ACC112 (cell line): ENCODE results near the gene LTBP4.
"Not testable (repeated sequence)": the region's sequence is repeated elsewhere in the genome, so short reads cannot be mapped to it uniquely, and the experiment has no call there.

Experiments used
- H2AFZ ChIP-seq: fragments of 200-600 bp; sonication (generic); one replicate; pipeline ENCODE4 v1.6.0; 2017; ENCODE audit warnings: antibody characterized with exemption, low read length; ENCODE audit not compliant: unreplicated experiment
- H3K27ac ChIP-seq: fragments of 200-600 bp; sonication (generic); 2 replicates; pipeline ENCODE4 v1.5.1; 2014; ENCODE audit warnings: low read depth, mild to moderate bottlenecking, antibody characterized with exemption, low read length, moderate library complexity
- H3K27me3 ChIP-seq: fragments of 200-600 bp; sonication (generic); 2 replicates; pipeline ENCODE4 v1.6.1; 2014; ENCODE audit warnings: mild to moderate bottlenecking, antibody characterized with exemption, low read length, moderate library complexity, mixed read lengths; ENCODE audit not compliant: insufficient read depth
- H3K36me3 ChIP-seq: fragments of 200-600 bp; sonication (generic); 2 replicates; pipeline ENCODE4 v1.6.1; 2016; ENCODE audit warnings: mild to moderate bottlenecking, antibody characterized with exemption, low read length, moderate library complexity, mixed read lengths; ENCODE audit not compliant: insufficient read depth
- H3K4me1 ChIP-seq: fragments of 200-600 bp; sonication (generic); one replicate; pipeline ENCODE4 v1.6.1; 2016; ENCODE audit warnings: low read length, mixed read lengths; ENCODE audit not compliant: insufficient read depth, unreplicated experiment, control insufficient read depth
- H3K4me3 ChIP-seq: fragments of 200-600 bp; sonication (generic); 2 replicates; pipeline ENCODE4 v1.5.1; 2014; ENCODE audit warnings: mild to moderate bottlenecking, low read depth, low read length
- H3K79me2 ChIP-seq: fragments of 200-600 bp; sonication (generic); one replicate; pipeline ENCODE4 v1.6.0; 2016; ENCODE audit warnings: low read length; ENCODE audit not compliant: control insufficient read depth, unreplicated experiment, insufficient read depth

LTBP4 gene

DNA sequence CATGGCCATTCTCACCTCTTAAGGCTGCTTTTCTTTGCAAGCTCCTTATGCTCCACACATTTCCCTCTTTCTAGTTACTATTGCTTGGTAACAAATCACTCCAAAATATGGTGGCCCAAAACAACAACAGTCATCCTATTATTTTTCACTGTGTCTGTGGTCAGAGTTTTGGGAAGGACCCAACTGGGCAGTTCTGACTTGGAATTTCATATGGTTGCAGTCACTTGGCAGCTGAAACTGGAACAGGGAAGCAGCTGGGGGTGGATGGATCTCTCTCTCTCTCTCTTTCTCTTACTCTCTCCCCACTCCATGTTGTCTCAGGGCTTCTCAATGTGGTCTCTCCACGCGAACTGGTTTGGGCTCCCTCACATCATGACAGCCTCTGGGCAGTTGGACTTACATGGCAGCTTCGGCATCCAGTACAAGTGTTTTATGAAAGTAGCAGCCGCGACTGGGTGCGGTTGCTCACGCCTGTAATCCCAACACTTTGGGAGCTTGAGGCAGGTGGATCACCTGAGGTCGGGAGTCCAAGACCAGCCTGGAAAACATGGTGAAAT is 49.7 kb downstream of the LTBP4 start:
- no peak overlapping the region for H3K4me3 ChIP-seq
- no peaks in the 10 kb centered on the region for H3K27me3 ChIP-seq
- no peak overlapping the region for H3K27ac ChIP-seq
- H2AFZ ChIP-seq: no peak overlapping the region
- H3K79me2 ChIP-seq: no peaks in the 10 kb centered on the region
- no peaks in the 10 kb centered on the region for H3K36me3 ChIP-seq
- peaks cover 15% of the 10 kb centered on the region for H3K4me1 ChIP-seq

DNA sequence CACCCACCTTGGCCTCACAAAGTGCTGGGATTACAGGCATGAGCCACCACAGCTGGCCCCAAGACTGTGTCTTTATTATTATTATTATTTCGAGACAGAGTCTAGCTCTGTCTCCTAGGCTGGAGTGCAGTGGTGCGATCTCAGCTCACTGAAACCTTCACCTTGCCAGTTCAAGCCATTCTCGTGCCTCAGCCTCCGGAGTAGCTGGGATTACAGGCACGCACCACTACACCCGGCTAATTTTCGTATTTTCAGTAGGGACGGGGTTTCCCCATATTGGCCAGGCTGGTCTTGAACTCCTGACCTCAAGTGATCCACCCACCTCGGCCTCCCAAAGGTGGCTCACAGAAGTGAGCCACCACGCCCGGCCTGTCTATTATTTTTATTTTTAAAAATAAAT is 51.1 kb downstream of the LTBP4 start:
- peaks cover 10% of the 10 kb centered on the region for H3K4me1 ChIP-seq
- not testable (repeated sequence) for H3K4me3 ChIP-seq, H2AFZ ChIP-seq, H3K27ac ChIP-seq, H3K36me3 ChIP-seq, H3K27me3 ChIP-seq, H3K79me2 ChIP-seq

DNA sequence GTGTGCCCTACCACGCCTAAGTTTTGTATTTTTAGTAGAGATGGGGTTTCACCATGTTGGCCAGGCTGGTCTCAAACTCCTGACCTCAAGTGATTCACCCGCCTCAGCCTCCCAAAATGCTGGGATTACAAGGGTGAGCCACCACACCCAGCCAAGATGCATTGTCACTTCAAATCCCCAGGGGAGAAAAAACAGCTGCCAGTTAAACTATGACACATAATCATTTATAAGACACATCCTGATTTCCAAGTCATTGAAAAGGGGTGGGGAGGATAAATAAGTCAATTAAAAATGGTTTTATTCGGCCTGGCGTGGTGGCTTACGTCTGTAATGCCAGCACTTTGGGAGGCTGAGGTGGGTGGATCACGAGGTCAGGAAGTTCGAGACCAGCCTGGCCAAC is 54.5 kb downstream of the LTBP4 start:
- H3K27me3 ChIP-seq, H3K36me3 ChIP-seq, H3K4me3 ChIP-seq, H2AFZ ChIP-seq, H3K79me2 ChIP-seq, H3K27ac ChIP-seq: not testable (repeated sequence)
- peaks cover 10% of the 10 kb centered on the region for H3K4me1 ChIP-seq

DNA sequence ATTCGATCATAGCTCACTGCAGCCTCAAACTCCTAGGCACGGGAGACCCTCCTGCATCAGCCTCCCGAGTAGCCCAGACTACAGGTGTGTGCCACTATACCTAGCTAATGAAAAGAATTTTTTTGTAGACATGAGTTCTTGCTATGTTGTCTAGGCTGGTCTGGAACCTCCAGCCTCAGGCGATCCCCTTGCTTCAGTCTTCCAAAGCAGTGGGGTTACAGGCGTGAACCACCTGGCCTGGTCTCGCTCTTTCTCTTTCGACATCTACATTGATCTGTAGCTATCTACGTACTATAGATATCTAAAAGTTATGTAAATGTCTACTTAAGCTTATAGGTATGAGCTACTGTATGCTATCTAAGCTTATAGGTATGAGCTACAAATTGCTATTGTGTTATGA is 56.9 kb downstream of the LTBP4 start:
- Histone ChIP-seq H3K36me3 (no peaks in the 10 kb centered on the region), H2AFZ (no peak overlapping the region), H3K4me3 (no peak overlapping the region), H3K27me3 (no peaks in the 10 kb centered on the region), H3K27ac (no peak overlapping the region), H3K79me2 (no peaks in the 10 kb centered on the region), H3K4me1 (no peaks in the 10 kb centered on the region)

DNA sequence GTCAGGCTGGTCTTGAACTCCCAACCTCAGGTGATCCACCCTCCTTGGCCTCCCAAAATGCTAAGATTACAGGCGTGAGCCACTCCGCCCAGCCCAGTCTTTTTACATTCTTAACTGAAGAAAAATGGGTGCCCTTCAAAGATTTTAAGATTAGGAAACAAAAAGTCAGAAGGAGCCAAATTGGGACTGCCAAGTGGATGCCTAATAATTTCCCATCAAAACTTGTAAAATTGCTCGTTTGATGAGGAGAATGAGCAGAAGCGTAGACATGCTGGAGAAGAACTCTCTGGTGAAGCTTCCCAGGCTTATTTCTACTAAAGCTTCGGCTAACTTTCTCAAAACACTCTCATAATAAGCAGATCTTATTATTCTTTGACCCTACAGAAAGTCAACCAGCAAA is 57.9 kb downstream of the LTBP4 start:
- no peaks in the 10 kb centered on the region for H3K36me3 ChIP-seq
- H3K4me3 ChIP-seq: no peak overlapping the region
- H3K27me3 ChIP-seq: no peaks in the 10 kb centered on the region
- no peak overlapping the region for H3K27ac ChIP-seq
- H3K4me1 ChIP-seq: peaks cover 7% of the 10 kb centered on the region
- no peak overlapping the region for H2AFZ ChIP-seq
- no peaks in the 10 kb centered on the region for H3K79me2 ChIP-seq

DNA sequence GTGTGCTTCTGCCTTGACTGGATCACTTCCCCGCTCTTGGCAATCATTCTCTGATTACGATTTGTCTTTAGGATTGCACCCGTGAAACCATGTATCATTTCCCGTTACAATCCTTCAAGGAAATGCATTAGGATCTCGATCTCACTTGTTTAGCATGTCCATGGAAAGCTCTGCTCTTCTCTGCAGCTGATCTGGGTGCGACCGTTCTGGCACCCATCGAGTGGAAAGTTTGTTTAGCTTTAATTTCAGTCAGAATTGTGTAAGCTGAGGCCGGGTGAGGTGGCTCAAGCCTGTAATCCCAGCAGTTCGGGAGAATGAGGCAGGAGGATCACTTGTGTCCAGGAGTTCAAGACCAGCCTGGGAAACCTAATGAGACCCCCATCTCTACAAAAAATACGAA is 58.4 kb downstream of the LTBP4 start:
- H2AFZ ChIP-seq: no peak overlapping the region
- no peak overlapping the region for H3K27ac ChIP-seq
- peaks cover 7% of the 10 kb centered on the region for H3K4me1 ChIP-seq
- H3K79me2 ChIP-seq: no peaks in the 10 kb centered on the region
- no peaks in the 10 kb centered on the region for H3K27me3 ChIP-seq
- no peaks in the 10 kb centered on the region for H3K36me3 ChIP-seq
- no peak overlapping the region for H3K4me3 ChIP-seq

DNA sequence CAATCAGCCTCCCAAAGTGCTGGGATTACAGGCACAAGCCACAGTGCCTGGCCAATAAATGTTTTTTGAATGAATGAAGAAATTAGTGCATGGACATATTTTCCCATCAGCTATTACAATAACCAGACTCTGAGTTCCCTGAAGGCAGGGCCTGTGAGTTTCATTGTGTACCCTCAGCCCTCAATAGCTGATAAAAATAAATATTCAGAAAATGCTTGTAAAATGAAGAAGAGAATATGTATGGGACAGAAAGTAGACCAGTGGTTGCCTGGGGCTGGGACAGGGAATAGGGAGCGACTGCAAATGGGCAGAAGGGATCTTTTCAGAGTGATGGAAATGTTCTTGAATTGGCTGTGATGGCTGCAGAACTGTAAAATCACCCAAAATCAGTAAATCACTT is 60.4 kb downstream of the LTBP4 start:
- H3K36me3 ChIP-seq: no peaks in the 10 kb centered on the region
- no peaks in the 10 kb centered on the region for H3K27me3 ChIP-seq
- no peak overlapping the region for H2AFZ ChIP-seq
- peaks cover 13% of the 10 kb centered on the region for H3K4me1 ChIP-seq
- no peak overlapping the region for H3K27ac ChIP-seq
- no peaks in the 10 kb centered on the region for H3K79me2 ChIP-seq
- H3K4me3 ChIP-seq: no peak overlapping the region

DNA sequence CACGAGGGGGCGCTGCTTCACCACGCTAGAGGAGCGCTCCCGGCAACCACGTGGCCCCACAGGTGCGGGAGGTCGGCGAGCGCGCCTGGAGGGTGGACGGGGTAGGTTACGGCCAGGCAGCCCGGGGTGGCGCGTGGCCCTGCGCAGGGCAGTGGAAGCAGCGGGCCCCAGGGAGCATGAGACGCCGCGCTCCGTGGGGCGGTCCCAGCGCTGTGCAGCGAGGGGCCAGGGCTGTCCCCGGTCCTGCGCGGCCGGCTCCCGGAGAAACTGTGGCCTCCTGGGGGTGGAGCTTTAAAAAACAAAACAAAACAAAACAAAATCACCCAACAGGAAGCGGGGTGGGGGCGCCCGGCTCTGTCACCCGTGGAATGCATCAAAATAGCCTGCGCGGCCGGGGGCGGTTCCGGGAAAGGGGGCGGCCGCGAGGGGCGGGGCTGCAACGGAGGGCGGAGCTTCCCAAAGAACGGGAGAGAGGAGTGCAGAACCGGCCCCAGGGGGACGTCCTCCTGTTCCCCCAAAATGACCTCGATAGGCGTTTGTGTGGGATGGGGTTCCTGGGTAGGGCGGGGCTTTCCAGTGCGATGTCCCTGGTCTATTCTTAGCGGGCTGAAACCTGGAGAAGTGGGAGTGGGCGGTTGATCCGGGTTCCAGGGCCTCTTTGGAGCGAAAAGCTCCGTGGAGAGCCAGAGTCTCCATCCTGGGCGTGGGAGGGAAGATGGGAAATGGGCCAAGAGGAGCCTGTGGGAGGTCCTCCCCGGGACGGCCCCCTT is 61.9 kb downstream of the LTBP4 start:
- Histone ChIP-seq H3K4me1 (peaks cover 17% of the 10 kb centered on the region), H3K27me3 (no peaks in the 10 kb centered on the region), H2AFZ (peak overlapping the region; percentile 75), H3K36me3 (no peaks in the 10 kb centered on the region), H3K4me3 (peak overlapping the region; percentile 84), H3K79me2 (no peaks in the 10 kb centered on the region), H3K27ac (peak overlapping the region; percentile 19; the same call in 1 of the 2 replicates)

DNA sequence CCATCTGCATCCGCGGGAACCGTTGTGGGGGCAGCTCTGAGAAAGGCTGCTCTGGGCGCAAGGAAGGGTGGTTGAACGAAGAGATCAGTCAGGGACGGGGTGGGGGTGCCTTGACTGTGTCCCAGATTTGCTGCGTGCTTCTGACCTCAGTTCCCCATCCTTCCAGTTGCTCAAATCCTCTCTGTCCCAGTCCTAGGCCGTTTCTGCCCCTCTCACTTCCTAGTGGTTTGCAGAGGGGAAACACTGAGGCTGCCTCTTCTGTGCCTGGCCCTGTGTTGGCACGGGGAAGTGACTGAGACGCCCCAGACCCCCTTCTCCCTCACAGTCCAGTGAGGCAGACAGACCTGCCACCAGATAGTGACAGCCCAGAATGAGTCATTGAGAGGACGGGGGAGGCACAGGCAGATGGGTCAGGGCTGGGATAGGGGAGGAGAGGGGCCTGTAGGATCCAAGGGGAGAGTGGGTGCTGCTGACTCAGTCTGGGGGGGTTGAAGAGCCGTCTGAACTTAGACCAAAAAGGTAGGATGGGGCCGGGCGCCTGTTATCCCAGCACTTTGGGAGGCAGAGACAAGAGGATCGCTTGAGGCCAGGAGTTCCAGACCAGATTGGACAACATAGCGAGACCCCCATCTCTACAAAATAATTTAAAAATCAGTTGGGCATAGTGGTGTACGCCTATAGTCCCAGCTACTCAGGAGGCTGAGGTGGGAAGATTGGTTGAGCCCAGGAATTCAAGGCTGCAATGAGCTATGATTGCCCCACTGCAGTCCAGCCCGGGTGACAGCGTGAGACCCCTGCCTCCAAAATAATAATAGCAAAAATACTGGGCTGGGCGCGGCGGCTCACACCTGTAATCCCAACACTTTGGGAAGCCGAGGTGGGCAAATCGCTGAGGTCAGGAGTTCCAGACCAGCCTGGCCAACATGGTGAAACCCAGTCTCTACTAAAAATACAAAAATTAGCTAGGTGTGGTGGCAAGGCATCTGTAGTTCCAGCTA is 62.8 kb downstream of the LTBP4 start:
- H3K27ac ChIP-seq: peak overlapping the region; percentile 19; the same call in 1 of the 2 replicates
- peaks cover 4% of the 10 kb centered on the region for H3K36me3 ChIP-seq
- peaks cover 17% of the 10 kb centered on the region for H3K4me1 ChIP-seq
- H3K4me3 ChIP-seq: peak overlapping the region; percentile 84
- no peaks in the 10 kb centered on the region for H3K27me3 ChIP-seq
- no peak overlapping the region for H2AFZ ChIP-seq
- no peaks in the 10 kb centered on the region for H3K79me2 ChIP-seq

DNA sequence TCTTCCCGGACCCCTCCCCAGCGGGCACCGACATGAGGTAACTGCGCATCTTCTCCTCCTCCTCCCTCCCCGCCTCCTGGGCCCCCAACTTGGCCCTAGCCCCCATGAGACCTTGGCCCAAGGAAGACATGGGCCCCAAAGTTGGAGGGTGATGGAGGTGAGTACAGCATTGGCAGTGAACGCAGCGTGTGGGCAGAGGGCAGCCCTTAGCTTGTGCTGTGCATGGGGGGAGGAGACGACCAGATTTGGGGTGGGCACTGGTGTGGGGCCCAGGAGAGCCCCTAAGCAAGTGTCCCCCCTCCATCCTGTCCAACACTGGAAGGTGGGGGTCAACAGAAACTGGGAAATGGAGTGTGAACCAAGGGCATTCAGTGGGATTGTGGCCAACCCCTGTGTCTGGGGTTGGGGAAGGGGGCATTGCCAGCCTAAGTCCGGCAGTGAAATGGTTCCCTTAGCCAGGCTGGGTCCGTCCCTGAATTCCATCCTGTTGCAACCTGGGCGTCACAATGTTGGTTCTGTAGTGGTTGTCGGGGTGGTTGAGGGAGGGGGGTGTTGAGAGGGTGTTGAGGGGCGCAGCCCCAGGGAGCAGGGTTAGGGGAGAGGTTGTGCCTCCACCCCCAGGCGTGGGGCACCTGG is 65.8 kb downstream of the LTBP4 start:
- Histone ChIP-seq H3K27ac (peak overlapping the region; percentile 59), H3K27me3 (no peaks in the 10 kb centered on the region), H3K4me1 (peaks cover 17% of the 10 kb centered on the region), H2AFZ (no peak overlapping the region), H3K4me3 (no peak overlapping the region), H3K36me3 (peaks cover 27% of the 10 kb centered on the region), H3K79me2 (no peaks in the 10 kb centered on the region)
